GM21528 (cell line): Measurements from ENCODE around the gene FGF22.

Source experiments
- ATAC-seq: cut with Tn5 transposase; IDR thresholded peaks from one replicate; pipeline ENCODE4 v1.9.1; 2021; ENCODE audit warnings: mild to moderate bottlenecking, moderate library complexity; ENCODE audit not compliant: unreplicated experiment, low FRiP score

The FGF22 gene

GRCh38 chr19:640606-641189, 1.0 kb downstream of the FGF22 start:
- no peak for ATAC-seq

DNA sequence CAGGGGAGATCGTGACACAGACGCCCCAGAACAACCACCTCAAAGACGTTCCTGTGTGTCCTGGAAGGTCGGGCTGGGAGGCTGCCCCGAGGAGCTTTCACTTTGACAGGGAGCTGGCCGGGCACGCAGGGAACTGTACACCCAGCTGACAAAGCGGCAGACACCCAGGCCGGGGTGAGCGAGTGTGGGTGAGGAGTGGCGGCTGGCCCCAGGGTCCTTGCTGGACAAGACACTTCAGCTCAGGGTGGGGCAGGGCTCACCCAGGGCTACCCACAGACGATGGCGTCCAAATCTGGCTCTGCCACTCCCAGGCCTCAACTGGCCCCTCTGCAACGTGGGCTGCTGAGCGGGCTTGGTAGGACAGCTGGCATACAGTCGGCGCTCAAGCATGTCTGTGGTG, 2.0 kb downstream of the FGF22 start:
- no peak for ATAC-seq

GRCh38 chr19:642767-643727, 3.4 kb downstream of the FGF22 start:
- no peak for ATAC-seq

DNA sequence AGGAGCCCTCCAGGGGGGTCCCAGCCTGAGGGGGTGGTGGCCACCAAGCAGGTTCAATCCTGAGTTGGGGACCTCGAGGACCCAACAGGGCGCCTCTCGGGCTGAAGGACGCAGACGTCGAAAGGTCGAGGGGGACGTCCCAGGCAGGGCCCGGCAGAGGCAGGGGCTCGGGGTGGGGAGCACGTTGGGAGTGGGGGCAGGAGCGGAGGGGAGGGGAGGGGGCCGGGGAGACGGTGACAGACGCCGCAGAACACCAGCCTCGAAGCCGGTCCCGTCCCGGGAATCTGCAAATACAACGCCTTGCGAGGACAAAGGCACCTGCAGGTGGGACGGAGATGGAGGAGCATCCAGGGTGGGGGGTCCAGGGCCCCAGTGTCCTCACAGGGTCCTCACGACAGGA, 4.1 kb downstream of the FGF22 start:
- ATAC-seq = no peak

GRCh38 chr19:644363-644762, 4.7 kb downstream of the FGF22 start:
- no peak for ATAC-seq

- ATAC-seq = no peak
These were observed 5.1 kb downstream of the FGF22 start for GRCh38 chr19:644789-645188.

DNA sequence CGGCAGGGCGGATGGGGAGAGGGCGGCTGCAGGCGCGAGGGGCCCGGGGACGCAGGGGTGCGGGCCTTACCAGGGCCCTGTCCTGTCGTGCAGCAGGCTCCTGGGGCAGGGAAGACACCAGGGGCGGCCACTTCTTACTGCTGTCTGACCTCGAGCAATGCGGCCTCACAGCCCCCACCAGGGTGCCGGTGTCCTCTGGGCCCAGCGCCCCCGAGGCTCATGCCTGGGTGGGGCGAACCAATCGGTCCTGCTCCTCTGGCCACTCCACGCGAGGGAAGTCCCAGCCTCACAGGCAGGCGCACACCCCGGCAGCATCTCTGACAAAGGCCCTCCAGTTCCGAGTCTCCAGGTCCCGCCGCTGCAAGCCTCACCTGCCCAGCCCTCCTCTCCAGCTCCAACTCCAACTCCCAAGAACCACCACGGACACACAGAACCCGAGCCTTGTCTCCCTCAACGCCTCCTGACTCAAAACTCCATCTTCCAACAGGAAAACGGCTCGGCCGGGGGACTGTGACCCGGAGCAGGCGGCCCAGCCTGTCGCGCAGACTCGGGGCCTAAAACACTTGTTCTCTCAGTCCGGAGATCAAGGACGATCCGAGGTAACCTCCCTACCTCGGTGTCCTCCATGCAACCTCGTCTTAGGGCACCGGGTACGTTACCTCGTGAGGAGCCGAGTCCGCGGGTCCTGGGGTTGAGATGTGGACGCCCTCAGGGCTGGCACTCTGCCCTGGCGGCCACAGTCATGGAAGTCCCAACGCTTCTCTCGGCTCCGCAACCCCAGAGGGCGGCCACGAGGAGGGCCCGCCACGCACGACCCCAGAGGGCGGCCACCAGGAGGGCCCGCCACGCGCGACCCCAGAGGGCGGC, 6.5 kb downstream of the FGF22 start:
- no peak for ATAC-seq

- no peak for ATAC-seq
These were observed 7.3 kb downstream of the FGF22 start for GRCh38 chr19:646779-647565.

DNA sequence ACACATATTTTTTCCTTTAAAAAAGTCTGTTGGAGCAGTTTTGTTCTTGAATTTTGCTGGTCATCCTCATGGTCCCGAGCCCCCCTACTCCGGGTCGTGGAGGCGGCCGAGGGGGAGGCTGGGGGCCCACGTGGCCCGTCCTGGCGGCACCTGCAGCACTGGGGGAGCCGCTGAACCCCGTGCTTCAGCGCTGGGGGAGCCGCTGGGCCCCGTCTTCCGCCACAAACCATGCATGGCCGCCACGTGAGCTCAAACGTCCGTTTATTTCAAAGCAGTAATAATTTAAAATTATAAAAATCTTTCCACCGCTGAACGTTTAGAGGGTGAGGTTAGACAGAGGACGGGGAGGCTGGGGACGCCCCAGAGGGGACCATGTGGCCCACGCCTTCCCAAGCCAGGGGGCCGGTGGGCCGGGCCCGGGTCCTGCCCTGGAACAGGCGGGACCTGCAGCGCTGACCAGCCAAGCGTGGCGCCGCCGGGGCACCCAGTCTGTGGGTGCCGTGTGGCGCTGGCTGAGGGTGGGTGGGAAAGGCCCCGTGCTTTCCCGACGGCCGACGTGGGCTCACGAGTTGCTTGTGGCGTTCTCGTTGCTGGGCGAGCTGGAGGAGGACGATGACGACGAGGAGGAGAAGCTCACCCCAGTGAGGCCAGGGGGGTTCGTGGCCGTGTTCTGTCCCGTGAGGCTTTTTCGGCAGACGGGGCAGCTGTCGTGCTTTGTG, 8.0 kb downstream of the FGF22 start:
- no peak for ATAC-seq

- no peak for ATAC-seq
These were observed 8.6 kb downstream of the FGF22 start for GRCh38 chr19:648305-648704.

- ATAC-seq = no peak
These were observed 9.5 kb downstream of the FGF22 start for GRCh38 chr19:648904-649801.

- no peak for ATAC-seq
These were observed 10.4 kb downstream of the FGF22 start for GRCh38 chr19:650121-650520.

DNA sequence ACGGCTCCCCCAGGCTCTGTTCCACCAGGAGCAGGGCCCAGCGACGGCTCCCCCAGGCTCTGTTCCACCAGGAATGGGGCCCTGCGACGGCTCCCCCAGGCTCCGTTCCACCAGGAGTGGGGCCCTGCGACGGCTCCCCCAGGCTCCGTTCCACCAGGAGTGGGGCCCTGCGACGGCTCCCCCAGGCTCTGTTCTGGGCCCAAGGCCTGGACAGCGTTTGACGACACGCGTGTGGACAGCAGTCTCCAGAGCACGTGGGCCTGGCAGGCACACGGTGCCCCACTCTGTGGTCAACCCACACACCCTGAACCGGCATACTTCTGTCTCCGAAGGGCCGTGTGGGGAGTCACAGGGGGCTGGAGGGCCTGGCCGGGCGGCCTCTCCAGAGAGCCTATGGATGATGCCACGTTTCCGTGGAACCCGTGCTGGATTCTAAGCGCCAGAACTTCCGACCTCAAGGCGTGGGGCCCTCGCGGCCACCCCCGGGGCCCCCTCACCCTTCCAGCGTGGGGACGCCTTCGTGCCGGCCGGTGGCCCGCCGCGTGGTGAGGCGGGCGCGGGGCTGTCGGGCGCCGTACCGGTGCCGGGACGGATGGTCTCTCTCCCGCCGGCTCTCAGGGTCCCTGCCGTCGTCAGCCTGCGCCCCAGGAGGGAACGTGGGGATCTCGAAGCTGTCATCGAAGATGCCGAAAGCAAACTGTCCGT, 11.6 kb downstream of the FGF22 start:
- no peak for ATAC-seq

- ATAC-seq = no peak
These were observed 12.3 kb downstream of the FGF22 start for GRCh38 chr19:651991-652390.

DNA sequence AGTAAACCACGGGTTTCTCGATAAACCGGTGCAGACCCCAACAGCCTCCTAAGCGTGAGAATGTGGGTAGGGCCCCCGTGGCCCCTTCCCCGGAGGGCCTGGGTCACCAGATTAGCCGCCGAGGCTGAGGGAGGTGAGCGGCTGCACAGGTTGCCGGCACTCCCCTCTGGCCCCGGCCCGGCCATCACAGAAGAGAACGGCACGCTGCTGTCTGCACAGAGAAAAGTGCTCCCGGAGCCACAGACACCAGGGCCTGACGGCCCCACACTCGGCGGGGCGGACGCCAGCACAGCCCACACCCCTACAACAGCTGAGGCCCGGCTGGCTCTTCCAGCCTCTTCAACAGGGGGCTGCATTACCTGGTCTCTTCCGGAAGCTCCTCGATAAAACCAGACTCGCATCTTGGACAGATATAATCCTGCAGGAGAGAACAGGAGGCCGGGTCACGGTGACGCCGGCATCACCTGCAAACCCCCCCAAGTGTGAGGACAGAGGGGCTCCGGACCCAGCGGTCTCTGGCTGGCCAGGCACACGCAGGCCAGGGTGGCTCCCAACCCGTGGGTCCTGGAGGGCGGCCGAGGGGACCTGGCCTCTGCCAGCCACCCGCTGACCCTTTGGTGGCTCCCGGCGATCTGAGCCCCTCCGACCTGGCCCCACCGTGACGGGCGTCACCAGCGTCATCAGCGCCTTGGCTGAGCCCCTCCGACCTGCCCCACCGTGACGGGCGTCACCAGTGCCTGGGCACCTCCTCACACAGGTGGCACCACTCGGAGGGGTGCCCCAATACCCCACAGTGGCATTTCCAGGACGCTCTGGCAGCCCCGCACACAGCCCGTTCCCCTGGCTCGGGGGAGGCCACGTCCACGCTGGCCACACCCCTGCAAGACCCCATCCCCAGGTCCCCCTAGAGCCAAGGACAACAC, 13.0 kb downstream of the FGF22 start:
- ATAC-seq = no peak

GRCh38 chr19:653425-653824, 13.7 kb downstream of the FGF22 start:
- ATAC-seq = no peak

DNA sequence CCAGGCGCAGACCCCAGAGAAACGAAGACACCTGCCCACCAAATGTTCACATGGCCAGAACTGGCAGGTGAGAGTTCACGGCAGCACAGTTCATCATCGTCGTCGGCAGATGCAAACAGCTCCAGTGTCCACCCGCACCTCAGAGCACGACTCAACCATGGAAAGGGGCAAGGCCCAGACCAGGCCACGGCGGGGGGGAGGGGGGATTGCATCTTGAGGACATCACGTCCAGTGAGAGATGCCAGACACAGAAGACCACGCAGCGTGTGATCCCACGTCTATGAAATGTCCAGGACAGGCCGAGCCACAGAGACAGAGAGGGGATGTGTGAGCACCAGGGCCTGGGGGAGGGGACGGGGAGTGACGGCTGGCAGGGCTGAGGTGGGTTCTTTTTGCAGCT, 16.0 kb downstream of the FGF22 start:
- ATAC-seq = no peak
